CD4-positive, alpha-beta T cell treated with Interleukin-1 beta for 1 hour (primary cell): ENCODE data around the gene RAP1GAP.
"Not testable (repeated sequence)": the region's sequence is repeated elsewhere in the genome, so short reads cannot be mapped to it uniquely, and the experiment has no call there.

Experiments
- DNase-seq, 2 donors: peaks; one replicate each; pipeline ENCODE4 v3.0.0-alpha.2; 2020 to 2022

RAP1GAP gene

DNA sequence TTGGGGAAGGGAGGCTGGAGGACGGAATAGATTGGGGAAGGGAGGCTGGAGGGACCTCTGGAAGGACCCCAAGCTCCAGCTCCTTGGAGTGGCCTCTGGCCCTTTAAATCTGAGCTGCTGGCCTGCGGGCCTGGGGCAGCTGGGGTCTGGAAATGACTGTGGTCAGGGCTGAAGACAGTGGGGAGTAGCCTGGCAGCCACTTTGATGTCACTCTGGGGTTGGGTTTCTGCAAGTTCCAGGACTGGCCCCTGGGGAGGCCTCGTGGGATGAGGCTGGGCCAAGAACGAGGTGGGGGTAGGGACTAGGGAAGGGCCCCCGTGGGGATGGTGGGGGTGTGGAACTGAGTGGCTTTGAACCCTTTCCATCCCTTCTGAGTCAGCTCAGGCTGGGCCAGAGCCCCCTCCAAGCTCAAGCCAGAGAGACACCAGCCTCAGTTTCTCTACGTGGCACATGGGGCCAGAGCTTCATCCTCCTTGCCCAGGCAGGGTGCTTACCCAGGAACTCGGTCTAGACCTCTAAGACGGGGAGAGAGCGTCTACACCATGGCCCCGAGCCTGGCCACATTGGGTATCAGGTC is 100.3 kb downstream of the RAP1GAP start:
- no peak for DNase-seq

- no peak for DNase-seq
These were observed 101.0 kb downstream of the RAP1GAP start for GRCh38 chr1:21568006-21568746.

GRCh38 chr1:21567241-21568005 is 101.7 kb downstream of the RAP1GAP start:
- no peak for DNase-seq

GRCh38 chr1:21566361-21566760 is 102.8 kb downstream of the RAP1GAP start:
- not testable (repeated sequence) for DNase-seq

- no peak for DNase-seq
These were observed 103.9 kb downstream of the RAP1GAP start for GRCh38 chr1:21565285-21565684.

GRCh38 chr1:21564521-21565095 is 104.5 kb downstream of the RAP1GAP start:
- DNase-seq = no peak

DNA sequence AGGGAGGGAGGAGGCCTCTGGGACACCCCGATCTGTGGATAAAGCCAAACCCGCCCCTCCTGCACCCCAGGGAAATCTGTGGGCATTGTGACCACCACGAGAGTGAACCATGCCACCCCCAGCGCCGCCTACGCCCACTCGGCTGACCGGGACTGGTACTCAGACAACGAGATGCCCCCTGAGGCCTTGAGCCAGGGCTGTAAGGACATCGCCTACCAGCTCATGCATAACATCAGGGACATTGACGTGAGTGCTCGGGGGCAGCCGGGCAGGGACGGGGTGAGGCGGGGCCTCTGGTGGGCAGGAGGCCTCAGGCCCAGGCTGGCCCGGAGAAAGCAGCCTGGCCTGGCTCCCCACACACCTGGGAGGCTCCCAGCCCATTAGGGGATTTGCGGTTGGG is 105.2 kb downstream of the RAP1GAP start:
- DNase-seq = no peak

DNA sequence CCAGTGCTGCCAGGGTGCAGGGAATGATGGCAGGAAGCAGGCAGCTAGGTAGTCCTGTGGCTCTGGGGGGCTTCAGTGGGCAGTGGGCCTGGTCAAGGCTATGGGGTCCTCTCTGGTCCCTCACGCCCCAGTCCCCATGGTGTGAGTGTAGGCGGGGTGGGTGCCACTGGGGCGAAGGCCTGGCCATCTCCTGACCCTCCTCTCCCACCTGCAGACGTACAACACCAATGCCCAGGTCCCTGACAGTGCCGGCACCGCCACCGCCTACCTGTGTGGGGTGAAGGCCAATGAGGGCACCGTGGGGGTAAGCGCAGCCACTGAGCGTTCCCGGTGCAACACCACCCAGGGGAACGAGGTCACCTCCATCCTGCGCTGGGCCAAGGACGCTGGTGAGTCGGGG is 106.3 kb downstream of the RAP1GAP start:
- no peak for DNase-seq

GRCh38 chr1:21560916-21561638 is 108.1 kb downstream of the RAP1GAP start:
- DNase-seq = no peak

- DNase-seq = no peak
These were observed 109.2 kb downstream of the RAP1GAP start for GRCh38 chr1:21559788-21560567.

DNA sequence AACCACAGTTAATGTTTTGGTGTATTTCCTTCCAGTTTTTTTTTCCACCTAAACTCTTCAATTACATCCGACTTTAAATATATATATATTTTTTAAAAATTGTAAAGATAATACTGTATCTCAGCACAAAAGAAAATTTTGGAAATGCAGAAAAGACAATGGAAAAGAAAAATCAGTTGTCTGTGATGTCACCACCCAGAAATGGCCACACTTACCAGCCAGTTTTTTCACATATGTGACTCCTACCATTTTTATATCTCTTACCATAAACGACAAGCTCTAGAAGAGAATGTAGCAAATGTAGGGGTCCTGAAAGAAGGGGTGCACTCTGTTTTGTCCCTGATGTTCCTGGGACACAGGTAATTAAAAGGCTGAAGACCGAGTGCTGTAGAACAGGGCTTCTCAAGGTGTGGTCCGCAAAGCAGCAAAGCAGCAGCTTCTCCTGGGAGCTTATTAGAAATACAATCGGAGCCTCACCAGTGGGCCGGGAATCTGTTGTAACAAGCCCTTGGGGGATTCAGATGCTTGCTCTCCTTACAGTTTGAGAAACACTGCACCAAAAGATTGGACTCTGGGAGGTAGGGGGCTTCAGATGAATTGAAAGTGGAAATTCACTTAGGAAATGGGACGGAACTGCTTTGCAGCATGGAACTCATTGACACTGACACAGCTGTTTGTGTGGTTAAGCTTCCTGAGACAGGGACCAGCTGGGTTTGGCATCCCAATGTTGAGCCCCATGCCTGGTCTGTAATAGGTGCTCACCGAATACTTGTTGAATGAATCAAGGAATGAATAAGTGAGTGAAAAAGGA is 115.8 kb downstream of the RAP1GAP start:
- no peak for DNase-seq

GRCh38 chr1:21552715-21553114 is 116.4 kb downstream of the RAP1GAP start:
- DNase-seq = no peak

DNA sequence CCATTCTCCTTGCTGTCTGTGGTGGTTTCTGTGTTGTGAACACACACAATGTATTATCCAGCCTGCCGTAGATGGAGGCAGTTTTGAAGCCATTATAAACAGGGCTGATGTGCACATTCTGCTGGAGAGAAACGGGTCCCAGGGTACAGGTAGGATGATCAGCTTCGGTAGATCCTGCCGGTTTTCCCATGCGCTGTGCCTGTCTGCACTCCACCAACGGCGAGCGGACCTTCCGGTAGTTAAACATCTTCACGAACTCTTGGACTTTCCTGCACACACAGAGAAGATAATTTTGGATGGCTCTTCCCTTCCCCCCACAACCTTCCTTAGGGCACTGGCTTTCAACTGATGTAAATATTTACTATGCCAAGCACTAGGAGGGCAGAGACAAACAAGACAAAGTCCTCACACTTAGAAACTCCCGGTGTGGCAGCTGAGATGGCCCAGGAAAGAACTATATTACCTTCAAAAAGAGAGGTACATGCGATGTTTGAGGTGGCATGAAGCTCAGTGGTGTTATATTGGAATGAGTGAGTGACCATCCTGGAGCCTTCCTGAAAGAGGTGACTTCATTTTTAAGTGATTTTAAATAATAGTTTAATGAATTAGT is 118.2 kb downstream of the RAP1GAP start:
- DNase-seq = no peak

GRCh38 chr1:21550097-21550496 is 119.1 kb downstream of the RAP1GAP start:
- DNase-seq = no peak

- no peak for DNase-seq
These were observed 121.3 kb downstream of the RAP1GAP start for GRCh38 chr1:21547876-21548275.
